ENCODE measurements around the gene UBE2M. TPM values are rescaled to one million over a fixed set of nuclear protein-coding genes. Genes with fewer than 3 reads are reported as not detected.

UBE2M gene
- polyA plus RNA-seq, 1 donor (not counting 4 experiments of a cell fraction or from before 2014, with no cell fraction given) = 82.6 TPM

GRCh38 chr19:58518256-58519086 is 39.9 kb downstream of the UBE2M start:
- Histone ChIP-seq H3K9ac (ENCODE audit: control insufficient read depth, extremely low read depth, insufficient read depth, low read length) (peak overlapping the region; percentile 91), H3K9me1 (ENCODE audit: control insufficient read depth, extremely low read depth, insufficient read depth, low read length) (no peaks in the 10 kb centered on the region), H3K27ac (ENCODE audit: control insufficient read depth, insufficient read depth, low read length) (peak overlapping the region; percentile 85), H2AFZ (ENCODE audit: control insufficient read depth, low read length) (no peak overlapping the region), H3K36me3 (ENCODE audit: control insufficient read depth in 2 of 2, extremely low read depth in 1 of 2, insufficient read depth in 2 of 2, low read length in 2 of 2) (peaks cover 5 to 12% of the 10 kb centered on the region in 2 experiments), H3K4me3 (ENCODE audit: control insufficient read depth in 2 of 3, extremely low read depth in 1 of 3, insufficient read depth in 2 of 3, low read depth in 1 of 3, low read length in 3 of 3) (peak overlapping the region; percentile 74 to 87 (median 85)), H3K79me2 (ENCODE audit: control insufficient read depth, insufficient read depth, low read length) (peaks cover 47% of the 10 kb centered on the region), H3K4me1 (ENCODE audit: control insufficient read depth, extremely low read depth, insufficient read depth, low read length) (peaks cover 20% of the 10 kb centered on the region), H3K4me2 (ENCODE audit: control insufficient read depth, extremely low read depth, insufficient read depth, low read depth, low read length) (peak overlapping the region; percentile 94), H4K20me1 (ENCODE audit: control insufficient read depth, extremely low read depth, insufficient read depth, low read length) (no peaks in the 10 kb centered on the region), H3K27me3 (ENCODE audit: control insufficient read depth, extremely low read depth, insufficient read depth, low read length) (no peaks in the 10 kb centered on the region), H3K9me3 (ENCODE audit: control insufficient read depth, low read depth, low read length) (no peaks in the 10 kb centered on the region)
- FAIRE-seq = no peak
- TF ChIP-seq CTCF (optimal IDR thresholded peaks at IDR 0.05 in 1 of 3, IDR thresholded peaks at IDR 0.05 in 1 of 3, conservative IDR thresholded peaks at IDR 0.05 in 1 of 3; ENCODE audit: extremely low read depth in 1 of 3, insufficient read depth in 2 of 3, low read length in 3 of 3) = no peak
- TF ChIP-seq EZH2 (IDR thresholded peaks at IDR 0.05; ENCODE audit: low read length) = no peak
- no peak for DNase-seq (ENCODE audit: low read depth, low spot score)
- dilution Hi-C loops (cut with MboI; ENCODE audit: extremely low pct_ligation_motif_present, low sequenced_read_pairs) = no loop called here

DNA sequence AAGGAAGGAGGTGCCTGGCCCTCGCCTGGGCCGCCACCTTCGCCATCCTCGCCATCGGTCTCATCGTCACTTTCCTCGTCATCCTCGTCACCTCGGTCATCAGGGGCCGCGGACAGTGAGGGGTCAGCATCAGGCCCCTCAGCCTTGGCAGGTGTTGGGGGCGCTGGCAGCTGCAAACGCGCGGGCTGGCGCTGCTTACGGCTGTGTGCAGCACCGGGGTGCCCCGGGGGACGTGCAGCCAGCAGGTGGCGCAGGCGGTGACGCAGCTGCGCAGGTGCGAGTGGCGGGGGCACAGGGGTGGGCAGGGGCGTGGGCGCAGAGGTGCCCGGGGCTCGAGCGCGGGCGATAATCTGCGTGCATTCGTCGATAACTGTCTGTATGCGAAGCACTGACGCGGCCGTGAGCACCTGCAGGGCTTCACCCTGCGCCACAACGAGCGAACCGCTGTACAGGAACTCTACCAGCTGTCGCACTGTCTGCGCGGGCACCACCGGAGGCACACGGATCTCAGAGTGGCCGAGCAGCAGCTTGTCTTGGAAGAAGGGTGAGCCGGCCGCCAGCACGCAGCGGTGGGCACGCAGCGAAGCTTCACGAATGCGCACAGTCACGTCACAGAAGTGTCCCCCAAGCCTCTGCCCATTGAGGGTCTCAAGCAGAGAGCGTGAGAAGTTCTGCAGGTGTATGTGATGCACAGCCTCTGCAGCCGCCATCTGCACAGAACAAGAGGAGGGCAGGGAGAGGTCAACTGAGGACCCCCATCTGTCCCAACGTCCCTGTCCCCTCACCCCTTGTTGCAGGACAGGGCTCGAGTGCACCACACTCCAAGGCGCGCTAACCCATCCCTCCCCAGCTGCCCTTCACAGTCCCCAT is 41.2 kb downstream of the UBE2M start:
- no peaks in the 10 kb centered on the region for H3K9me1 ChIP-seq (ENCODE audit: control insufficient read depth, extremely low read depth, insufficient read depth, low read length)
- H4K20me1 ChIP-seq (ENCODE audit: control insufficient read depth, extremely low read depth, insufficient read depth, low read length) = no peaks in the 10 kb centered on the region
- H3K4me3 ChIP-seq (ENCODE audit: control insufficient read depth in 2 of 3, extremely low read depth in 1 of 3, insufficient read depth in 2 of 3, low read depth in 1 of 3, low read length in 3 of 3) = no peak overlapping the region
- TF ChIP-seq CTCF (optimal IDR thresholded peaks at IDR 0.05 in 1 of 3, IDR thresholded peaks at IDR 0.05 in 1 of 3, conservative IDR thresholded peaks at IDR 0.05 in 1 of 3; ENCODE audit: extremely low read depth in 1 of 3, insufficient read depth in 2 of 3, low read length in 3 of 3) = peak in 1 of 3 experiments; percentile 16
- TF ChIP-seq EZH2 (IDR thresholded peaks at IDR 0.05; ENCODE audit: low read length) = no peak
- no peaks in the 10 kb centered on the region for H3K9me3 ChIP-seq (ENCODE audit: control insufficient read depth, low read depth, low read length)
- no peak overlapping the region for H3K27ac ChIP-seq (ENCODE audit: control insufficient read depth, insufficient read depth, low read length)
- H3K4me1 ChIP-seq (ENCODE audit: control insufficient read depth, extremely low read depth, insufficient read depth, low read length) = peaks cover 20% of the 10 kb centered on the region
- H2AFZ ChIP-seq (ENCODE audit: control insufficient read depth, low read length) = no peak overlapping the region
- no peak for DNase-seq (ENCODE audit: low read depth, low spot score)
- FAIRE-seq = no peak
- no peak overlapping the region for H3K9ac ChIP-seq (ENCODE audit: control insufficient read depth, extremely low read depth, insufficient read depth, low read length)
- no peaks in the 10 kb centered on the region for H3K27me3 ChIP-seq (ENCODE audit: control insufficient read depth, extremely low read depth, insufficient read depth, low read length)
- dilution Hi-C loops (cut with MboI; ENCODE audit: extremely low pct_ligation_motif_present, low sequenced_read_pairs) = no loop called here
- H3K36me3 ChIP-seq (ENCODE audit: control insufficient read depth in 2 of 2, extremely low read depth in 1 of 2, insufficient read depth in 2 of 2, low read length in 2 of 2) = peaks cover 5 to 12% of the 10 kb centered on the region in 2 experiments
- peaks cover 47% of the 10 kb centered on the region for H3K79me2 ChIP-seq (ENCODE audit: control insufficient read depth, insufficient read depth, low read length)
- H3K4me2 ChIP-seq (ENCODE audit: control insufficient read depth, extremely low read depth, insufficient read depth, low read depth, low read length) = no peak overlapping the region

Data from keratinocyte (primary cell).